UCSD-AML1 (cell line): ENCODE data around the gene SFPQ.
A peak's percentile ranks its signal among the peaks of the same experiment; 100 is the strongest.
"Not testable (repeated sequence)": the region's sequence is repeated elsewhere in the genome, so short reads cannot be mapped to it uniquely, and the experiment has no call there.

ENCODE experiments used
- DNase-seq: peaks from one replicate; lab custom pipeline; 2025; ENCODE audit not compliant: unreplicated experiment; lab: John Stamatoyannopoulos, UW

SFPQ gene

GRCh38 chr1:35192853-35193664 is at the start of gene SFPQ:
Gene SFPQ (minus strand): TSS chr1:35193145. CDS start chr1:35193049, 96 bp downstream.
- DNase-seq, result peak; percentile 95

GRCh38 chr1:35236772-35237171 is 43.8 kb upstream of the SFPQ start:
- not testable (repeated sequence) for DNase-seq

DNA sequence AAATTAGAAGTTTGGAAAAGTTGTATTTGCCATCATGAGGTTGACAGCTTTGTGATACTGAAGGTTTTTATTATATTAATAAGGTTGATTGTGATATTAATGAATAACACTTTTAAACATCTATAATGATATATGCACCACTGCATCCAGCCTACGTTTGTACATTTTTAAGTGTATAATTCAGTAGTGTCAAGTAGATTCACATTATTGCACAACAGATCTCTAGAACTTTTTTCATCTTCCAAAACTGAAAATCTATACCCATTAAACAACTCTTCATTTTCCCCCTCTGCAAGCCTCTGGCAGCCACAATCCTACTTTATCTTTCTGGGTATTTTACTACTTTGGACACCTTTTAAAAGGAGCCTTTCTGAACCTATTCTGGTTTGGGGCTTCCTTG is 38.3 kb upstream of the SFPQ start:
- no peak for DNase-seq

- no peak for DNase-seq
Observed at GRCh38 chr1:35229587-35230360, 36.8 kb upstream of the SFPQ start.

- no peak for DNase-seq
Observed at GRCh38 chr1:35226546-35226945, 33.6 kb upstream of the SFPQ start.

DNA sequence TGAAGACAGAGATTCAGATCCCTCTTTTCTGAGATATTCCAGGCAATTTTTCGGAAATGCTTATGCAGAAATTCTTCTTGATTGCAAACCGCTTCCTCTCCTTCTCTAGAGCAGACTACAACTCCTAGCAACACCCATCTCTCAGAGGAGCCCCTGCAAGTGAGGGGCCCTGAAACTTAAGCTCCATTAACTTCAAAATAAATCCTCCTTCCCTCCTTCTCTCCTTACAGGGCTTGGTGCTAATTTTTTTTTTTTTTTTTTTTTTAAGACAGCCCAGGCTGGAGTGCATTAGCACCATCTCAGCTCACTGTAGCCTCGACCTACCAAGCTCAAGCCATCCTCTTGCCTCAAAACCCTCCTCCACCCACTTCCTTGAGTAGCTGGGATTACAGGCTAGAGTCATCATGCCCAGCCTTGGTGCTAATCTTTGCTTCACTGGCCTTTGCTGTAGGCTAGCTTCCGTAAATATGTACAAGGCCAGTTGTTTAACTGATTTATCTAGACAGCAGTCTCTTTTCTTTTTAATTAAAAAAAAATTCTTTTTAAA is 30.2 kb upstream of the SFPQ start:
- DNase-seq, result no peak

DNA sequence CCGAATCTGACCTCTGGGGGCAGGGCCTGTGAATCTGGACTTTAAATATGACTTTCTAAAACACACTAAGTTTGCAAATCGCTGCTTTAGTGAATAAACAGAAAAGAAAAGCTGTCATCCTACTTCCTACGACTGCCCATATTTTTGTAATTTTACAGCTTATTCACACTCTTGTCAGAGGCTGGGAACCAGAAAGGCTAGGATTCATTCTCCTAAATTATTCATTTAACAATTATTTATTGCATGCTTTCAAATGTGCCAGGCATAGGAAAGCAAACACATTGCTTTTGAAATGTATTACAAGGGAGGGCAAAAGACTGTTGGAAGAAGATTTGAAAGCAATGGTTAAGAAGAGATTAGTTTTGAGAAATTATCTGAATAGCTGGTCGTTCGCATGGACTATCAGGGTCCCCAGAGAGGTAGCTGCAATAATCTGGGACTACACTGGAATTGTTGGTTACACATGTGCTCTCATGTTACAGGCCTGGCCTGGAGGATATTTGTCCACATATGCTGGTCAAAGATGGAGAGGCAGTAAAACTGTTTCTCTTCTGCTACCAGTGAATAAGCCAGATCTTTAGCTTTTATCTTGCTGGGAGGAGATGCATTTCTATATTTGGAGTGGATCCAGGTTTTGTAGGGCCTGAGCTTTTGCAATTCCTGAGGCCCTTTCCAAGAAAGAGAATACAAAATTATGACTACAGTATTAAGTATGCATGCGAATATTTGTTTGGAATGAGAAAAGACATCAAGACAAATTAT is 29.6 kb upstream of the SFPQ start:
- no peak for DNase-seq

GRCh38 chr1:35220976-35221375 is 28.0 kb upstream of the SFPQ start:
- DNase-seq, result no peak

DNA sequence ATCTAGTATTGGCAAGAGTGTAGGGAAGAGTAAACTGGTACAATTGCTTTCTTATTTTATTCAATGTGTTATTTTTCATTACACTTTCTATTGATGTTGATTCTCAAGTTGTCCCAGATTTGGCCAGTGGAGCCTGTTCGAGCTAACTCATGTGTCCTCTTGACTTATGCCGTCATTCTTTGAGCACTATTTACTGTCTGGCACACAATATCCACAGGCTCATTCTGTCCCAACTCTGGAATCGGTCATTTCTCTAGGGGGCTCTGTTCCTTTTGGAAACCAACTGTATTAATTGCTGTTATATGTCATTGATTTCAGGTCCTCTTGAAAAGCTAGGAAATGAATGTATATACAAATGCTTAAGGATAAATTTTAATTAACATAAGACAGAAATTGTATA is 22.4 kb upstream of the SFPQ start:
- DNase-seq, result no peak

DNA sequence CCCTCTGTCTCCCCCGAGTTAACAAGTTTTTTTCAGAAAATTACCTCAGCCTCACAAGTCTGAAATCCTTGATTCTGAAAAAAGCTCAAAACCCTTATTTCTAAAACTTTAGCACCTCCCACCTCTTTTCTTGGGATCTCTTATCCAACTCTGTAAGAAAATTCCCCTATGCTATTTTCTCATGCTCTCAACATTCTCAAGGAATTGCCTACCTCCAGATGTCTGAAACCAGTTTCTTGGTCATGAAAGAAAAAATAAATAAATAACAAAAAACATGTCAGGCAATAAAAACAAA is 18.1 kb upstream of the SFPQ start:
- DNase-seq, result no peak

DNA sequence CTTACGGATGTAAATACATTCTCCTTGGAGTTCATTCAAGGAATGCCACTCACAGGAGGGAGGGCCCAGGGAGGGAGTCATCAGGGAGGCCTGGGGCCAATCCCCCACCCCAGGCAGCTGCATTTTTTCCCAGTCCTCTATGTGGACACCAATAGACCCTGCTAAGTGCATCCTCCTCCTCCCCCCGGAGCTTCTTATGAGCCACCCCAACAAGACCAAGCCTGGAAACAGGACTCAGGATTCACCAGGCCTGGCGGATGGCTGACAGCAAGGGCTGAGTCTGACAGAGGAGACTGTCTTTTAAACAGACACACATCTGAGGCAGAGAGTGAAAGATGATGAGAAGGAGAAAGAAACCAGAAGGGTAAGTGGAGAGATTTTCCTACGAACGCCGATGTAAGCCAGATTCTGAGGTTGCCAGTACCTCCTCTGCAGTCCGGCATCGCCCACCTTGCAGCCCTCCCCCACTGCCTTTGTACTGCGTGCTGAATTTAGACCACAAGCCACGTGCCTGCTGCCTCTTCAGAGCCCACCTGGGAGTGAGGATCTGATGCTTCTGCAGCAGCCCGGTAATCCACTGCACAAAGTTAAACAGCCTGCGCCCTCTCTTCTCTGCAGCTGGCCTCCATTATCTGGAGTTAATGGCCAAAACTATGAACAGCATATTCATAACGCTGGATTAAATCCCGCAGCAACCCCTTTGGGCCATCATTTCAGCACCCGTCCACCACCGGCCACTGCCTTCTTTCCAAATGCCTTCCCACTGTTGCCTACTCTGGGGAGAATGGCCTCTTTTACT is 17.6 kb upstream of the SFPQ start:
- DNase-seq, result no peak

- DNase-seq, result no peak
Observed at GRCh38 chr1:35203295-35203694, 10.3 kb upstream of the SFPQ start.

DNA sequence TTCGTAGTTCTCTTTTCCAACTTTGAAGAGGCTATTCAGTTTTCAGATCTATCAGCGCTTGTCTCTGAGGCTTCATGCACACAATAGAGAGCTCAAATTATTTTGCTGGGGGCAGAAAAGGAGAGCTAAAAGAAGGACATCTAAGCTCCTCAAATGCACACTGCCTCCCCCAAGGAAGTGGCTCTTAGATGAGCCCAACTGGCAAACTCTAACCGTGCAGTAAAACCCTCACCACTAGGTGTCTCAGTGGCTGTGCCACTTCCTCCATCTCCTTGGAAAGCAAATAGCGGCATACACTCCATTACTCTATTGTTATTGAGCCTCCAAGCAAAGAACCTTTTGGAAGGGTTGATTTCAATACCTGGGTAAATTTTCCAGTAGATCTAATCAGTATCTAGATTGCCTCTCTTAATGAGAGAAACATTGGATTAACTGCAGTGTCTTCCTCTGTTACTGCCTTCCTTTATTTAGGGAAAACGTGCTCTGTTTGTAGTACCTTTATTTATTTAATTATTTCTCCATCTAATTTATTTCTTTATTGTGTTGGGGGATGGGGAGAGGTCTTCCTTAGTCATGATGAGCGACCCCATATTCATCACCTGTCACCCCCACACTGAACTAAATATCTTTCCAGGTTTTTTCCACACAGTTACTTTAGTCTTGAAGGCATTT is 9.2 kb upstream of the SFPQ start:
- DNase-seq, result peak; percentile 57

GRCh38 chr1:35201631-35202030 is 8.7 kb upstream of the SFPQ start:
- DNase-seq, result no peak

GRCh38 chr1:35192056-35192852 is 691 bp downstream of the SFPQ start:
- DNase-seq, result peak; percentile 89

DNA sequence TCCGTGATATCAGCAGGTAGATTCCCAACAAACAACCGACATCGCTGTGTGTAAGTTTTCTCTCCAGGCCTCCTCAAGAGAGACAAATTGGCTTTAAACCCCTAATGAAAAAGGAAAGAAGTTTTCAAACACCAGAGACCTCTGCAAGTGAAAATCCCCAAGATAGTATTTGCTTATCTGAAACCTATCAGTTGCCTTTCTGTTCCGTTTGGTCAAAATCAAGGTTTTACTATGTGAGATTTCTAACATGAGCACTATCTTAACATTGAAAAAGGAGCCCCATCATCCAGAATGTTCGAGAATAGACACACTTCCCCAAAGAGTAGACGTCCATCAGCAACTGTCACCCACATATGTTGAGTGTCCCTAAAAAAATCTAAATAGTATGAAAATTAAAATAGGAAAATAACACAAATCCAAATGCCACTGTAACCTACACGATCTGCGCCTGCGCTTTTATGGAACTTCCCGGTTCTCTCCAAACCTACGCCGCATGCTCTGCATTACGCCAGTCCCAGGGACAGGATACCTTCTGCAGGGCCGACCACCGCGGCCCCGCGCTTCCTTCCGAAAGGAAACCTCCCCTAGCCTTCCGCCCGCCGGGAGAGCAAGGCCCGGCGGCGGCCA is 1.4 kb downstream of the SFPQ start:
- no peak for DNase-seq

GRCh38 chr1:35190784-35191183 is 2.2 kb downstream of the SFPQ start:
- no peak for DNase-seq

- no peak for DNase-seq
Observed at GRCh38 chr1:35188578-35189392, 4.2 kb downstream of the SFPQ start.
